ENCODE measurements around the gene RALY.

RALY gene

GRCh38 chr20:33993576-33994221 is at the start of gene RALY:
TSS of gene RALY (plus strand) at chr20:33993911. CDS start at chr20:34072075, 78,164 bp downstream.
- peak; percentile 95 to 96 for DNase-seq

GRCh38 chr20:33944914-33945313 is 48.8 kb upstream of the RALY start:
- DNase-seq = no peak

- DNase-seq = no peak
These were observed 48.2 kb upstream of the RALY start for GRCh38 chr20:33945391-33946081.

- DNase-seq = peak; percentile 31 to 44
These were observed 45.9 kb upstream of the RALY start for GRCh38 chr20:33947709-33948295.

GRCh38 chr20:33948480-33948879 is 45.2 kb upstream of the RALY start:
- no peak for DNase-seq

DNA sequence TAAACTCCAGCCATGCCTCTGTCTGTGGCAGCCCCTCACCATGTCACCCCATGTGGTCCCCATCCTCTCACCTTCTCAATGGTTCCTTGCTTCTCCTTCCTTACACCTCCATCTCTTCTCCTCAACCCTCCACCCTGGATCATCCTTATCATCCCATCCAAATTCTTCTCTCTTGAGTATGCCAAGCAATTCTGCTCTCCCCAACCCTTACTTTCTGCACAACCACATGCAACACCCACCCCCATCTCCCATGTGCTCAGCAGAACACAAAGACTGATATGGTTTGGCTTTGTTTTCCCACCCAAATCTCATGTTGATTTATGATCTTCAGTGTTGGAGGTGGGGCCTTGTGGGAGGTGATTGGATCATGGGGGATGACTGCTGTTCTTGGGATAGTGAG is 42.5 kb upstream of the RALY start:
- DNase-seq = no peak

DNA sequence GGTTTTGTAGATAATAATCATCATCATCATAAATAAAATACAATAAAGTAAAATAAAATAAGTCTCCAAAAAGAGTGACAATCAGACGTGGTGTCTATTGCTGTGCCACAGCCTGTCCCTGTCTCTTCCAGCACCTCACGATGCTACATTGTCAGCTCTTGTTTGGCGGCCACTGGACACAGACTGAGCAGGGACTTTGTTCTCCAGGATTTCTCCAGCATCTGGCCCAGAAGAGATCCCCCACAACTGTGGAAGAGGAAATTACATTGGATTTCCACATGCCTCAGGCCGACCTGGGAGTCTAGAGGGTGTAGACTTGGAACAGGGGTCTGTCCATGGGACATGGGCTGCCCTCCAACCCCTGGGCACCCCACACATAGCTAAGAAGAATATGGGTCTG is 39.2 kb upstream of the RALY start:
- DNase-seq = no peak

DNA sequence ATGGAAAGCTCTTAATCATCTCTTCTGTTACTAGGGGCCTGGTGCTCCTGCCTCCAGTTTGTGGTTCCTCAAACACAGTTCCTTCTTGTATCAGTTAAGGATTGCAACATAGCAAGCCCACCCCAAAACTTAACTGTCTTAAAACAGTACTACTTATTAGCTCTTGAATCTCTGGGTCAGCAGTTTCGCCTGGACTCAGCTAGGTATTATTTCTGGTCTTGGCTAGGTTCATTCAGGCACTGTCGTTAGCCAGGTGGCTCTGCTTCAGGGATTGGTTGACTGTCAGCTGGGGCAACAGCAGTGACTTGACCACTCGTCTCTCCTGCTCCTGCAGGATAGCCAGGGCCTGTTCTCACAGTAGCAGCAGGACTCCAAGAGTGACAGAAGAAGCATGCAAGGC is 30.0 kb upstream of the RALY start:
- no peak for DNase-seq

GRCh38 chr20:33964441-33964840 is 29.3 kb upstream of the RALY start:
- DNase-seq = no peak

DNA sequence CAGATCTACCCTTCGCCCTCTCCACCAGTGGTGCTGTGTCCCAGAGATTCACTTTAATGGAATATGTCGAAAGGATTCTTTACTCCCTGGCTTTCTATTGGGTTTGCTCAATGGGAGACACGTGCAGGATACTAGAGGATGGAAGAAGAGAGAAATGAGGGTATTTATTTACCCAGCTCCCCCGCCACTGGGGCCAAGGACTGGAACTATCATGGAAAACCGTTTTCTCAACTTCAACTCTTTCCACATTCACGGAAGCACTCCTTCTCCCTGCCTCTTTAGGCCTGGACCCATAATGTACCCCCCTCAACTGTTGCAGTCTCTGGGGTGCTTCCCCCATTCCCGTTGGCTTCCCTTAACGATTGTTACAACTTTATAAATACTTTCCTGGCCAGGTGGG is 26.6 kb upstream of the RALY start:
- DNase-seq = no peak

DNA sequence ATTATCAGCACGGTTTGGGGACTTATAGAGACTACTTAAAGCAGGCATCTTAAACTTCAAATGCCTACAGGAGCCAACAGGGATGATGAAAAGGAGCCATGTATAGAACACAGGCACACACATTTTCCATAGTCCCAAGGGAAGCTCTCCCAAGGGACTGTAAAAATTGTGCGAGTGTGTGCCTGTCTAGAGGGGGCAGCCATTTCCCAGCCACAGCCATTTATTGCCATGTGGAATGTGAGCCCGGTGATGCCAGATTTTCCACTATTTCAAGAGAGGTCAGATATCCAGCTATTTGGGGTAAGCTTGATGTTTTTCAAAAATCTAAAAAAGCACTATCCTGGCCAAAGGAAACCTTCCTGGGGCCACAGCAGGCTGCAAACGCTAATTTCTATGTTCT is 24.1 kb upstream of the RALY start:
- no peak for DNase-seq

DNA sequence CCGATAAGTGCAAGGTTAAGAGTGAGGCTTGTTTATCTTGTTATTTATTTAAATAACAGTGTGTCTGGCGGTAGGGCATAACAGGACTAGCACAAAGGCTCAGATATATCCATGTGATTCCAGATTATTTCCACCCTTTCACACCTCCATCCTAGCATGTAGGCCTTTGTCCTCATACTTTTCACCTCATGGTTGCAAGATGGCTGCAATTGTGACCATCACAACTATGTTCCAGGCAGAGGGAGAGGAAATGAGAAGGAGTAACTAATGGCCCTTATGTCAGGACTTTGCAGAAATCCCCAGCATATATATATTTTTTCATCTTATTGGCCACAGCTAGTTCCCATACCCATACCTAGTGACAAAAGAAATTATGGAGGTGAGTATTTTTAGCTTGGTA is 23.5 kb upstream of the RALY start:
- DNase-seq = no peak

- DNase-seq = no peak
These were observed 22.4 kb upstream of the RALY start for GRCh38 chr20:33971147-33971975.

GRCh38 chr20:33976959-33977358 is 16.8 kb upstream of the RALY start:
- DNase-seq = no peak

- no peak for DNase-seq
These were observed 16.2 kb upstream of the RALY start for GRCh38 chr20:33977535-33977934.

DNA sequence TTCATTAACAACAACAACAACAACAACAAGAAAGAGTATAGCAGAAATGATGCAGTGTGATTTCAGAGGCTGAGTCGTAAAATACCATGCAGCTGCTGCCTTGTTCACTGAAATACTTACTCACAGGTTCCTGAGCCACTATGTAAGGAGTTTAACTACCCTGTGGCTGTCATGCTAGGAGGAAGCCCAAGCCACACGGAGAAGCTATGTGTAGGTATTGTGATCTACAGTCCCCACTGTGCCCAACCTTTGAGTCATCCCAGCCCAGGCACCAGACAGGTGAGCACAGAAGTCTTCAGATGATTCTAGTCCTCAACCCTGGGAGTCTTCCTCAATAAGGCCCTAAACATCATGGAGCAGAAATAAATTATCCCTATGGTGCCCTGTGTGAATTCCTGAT is 14.6 kb upstream of the RALY start:
- no peak for DNase-seq

- no peak for DNase-seq
These were observed 12.4 kb upstream of the RALY start for GRCh38 chr20:33981347-33981746.

DNA sequence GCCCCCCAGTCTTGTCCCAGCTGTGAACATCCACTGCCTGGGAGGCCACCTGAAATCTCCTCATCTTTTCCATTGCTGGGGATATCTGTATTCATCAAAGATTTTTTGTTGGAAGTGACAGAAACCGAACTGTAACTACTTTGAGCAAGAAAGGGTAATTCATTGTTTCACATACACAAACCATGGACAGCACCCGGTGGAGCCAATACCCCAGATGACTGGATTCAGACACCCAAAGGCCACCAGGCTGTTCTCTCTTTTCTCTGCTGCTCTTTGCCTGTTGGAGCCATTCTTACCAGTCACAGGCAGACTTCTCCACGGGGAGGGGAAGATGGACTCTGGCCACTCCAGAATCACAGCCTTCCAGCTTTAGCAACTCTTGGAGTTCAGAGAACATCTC is 11.7 kb upstream of the RALY start:
- no peak for DNase-seq

DNA sequence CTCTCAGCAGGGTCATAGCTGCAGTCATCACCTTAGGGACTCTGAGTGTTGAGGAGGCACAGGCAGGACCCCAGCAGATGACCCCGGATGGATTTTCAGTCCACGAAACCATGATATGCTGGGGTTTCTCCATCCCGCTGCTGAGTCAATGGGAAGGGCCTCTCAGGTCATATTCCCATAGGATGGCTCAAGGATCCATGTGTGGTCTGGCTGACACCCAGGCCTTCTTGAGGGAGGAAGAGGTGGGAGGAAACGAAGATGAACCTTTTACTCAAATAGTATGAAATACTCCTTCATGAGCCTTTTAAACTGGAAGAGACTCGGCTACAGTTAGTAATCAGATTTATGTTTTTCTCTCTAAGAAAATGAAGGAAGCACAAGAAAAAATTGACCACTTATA is 10.3 kb upstream of the RALY start:
- DNase-seq = no peak

- DNase-seq = no peak
These were observed 9.5 kb upstream of the RALY start for GRCh38 chr20:33984182-33984719.

DNA sequence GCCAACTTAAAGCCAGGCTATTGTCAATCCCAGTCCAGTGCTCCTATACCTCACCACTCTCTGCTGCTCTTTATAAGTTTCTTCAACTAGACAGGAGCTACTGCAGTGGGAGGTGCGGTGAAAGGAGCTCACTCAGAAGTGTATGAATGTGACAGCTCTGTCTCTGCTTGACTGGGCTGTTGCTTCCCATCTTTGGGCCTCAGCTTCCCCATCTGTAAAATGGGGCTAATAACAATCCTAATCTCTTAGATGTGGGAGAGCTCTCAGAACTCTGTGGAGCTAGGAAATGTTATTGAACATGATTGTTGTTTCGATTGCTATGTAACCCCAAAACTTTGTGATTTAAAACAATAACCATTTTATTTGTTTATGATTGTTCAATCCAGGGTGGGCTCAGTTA is 8.4 kb upstream of the RALY start:
- no peak for DNase-seq

DNA sequence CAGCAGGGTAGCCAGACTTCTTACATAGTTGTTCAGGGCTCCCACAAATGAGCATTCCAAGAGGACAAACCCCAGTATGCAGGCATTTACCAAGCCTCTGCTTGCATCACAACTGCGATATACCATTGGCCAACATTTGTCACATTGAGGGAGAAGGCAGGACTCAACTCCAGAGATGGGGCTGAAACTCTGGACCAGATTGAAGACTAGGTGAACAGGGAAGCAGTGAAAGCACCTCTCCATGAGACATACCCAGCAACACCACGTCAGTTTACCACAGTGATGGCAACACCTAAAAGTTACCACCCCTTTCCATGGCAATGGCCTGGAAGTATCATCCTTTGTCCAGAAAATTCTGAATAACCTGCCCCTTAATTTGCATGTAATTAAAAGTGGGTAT is 7.9 kb upstream of the RALY start:
- DNase-seq = no peak

DNA sequence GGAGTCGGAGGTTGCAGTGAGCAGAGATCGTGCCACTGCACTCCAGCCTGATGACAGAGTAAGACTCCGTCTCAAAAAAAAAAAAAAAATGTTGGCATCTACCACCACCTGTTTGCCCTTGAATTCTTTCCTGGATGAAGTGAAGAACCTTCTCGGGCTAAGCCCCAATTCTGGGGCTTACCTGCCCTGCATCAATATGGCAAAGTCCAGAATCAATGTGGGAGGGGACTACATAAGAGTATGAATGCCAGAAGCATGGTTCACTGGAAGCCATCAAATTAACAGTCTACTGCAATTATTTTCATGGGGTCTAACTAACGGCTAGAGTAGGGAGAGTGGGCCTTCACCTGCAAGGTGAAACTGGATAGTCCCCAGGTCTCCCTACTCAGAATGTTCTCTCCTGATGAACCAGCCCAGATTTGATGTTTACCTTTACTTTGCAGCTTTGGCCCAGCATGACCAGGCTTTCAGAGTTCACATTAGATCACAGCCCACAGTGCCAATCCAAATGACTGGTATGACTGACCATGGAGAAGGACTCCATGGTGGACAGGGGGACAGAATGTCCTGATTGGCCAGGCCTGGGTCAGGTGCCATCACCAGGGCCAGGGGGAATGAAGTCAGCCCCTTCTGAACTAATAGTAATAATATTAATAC is 7.0 kb upstream of the RALY start:
- DNase-seq = no peak
